GM12891 (cell line): ENCODE data around the gene PRSS23.

Experiments used
- DNase-seq: peaks from one replicate; pipeline ENCODE4 v3.0.0; 2011; ENCODE audit warnings: low spot score; ENCODE audit not compliant: insufficient read length
- FAIRE-seq: peaks from 2 replicates; lab custom pipeline; 2011; peaks lifted over from hg19 to GRCh38; lab: Jason Lieb, UNC
- PAX5 ChIP-seq: IDR thresholded peaks from 2 replicates; pipeline ENCODE4 v1.6.1; 2011; ENCODE audit warnings: low read length, moderate library complexity, mild to moderate bottlenecking; ENCODE audit not compliant: insufficient read depth, severe bottlenecking
- POLR2A ChIP-seq: IDR thresholded peaks from 2 replicates; pipeline ENCODE4 v1.6.1; 2011; ENCODE audit warnings: low read depth, low read length, control low read depth
- POLR2AphosphoS5 ChIP-seq: IDR thresholded peaks from 2 replicates; pipeline ENCODE4 v1.6.1; 2011; ENCODE audit warnings: low read depth, low read length, control low read depth
- POU2F2 ChIP-seq: IDR thresholded peaks from 2 replicates; pipeline ENCODE4 v1.6.1; 2011; ENCODE audit warnings: low read depth, mild to moderate bottlenecking, control low read depth, low read length, moderate library complexity
- SPI1 ChIP-seq: IDR thresholded peaks from 2 replicates; pipeline ENCODE4 v1.6.1; 2011; ENCODE audit warnings: low read depth, low read length, control low read depth
- TAF1 ChIP-seq: IDR thresholded peaks from 2 replicates; pipeline ENCODE4 v1.6.1; 2011; ENCODE audit warnings: low read depth, low read length, control low read depth

Gene PRSS23

DNA sequence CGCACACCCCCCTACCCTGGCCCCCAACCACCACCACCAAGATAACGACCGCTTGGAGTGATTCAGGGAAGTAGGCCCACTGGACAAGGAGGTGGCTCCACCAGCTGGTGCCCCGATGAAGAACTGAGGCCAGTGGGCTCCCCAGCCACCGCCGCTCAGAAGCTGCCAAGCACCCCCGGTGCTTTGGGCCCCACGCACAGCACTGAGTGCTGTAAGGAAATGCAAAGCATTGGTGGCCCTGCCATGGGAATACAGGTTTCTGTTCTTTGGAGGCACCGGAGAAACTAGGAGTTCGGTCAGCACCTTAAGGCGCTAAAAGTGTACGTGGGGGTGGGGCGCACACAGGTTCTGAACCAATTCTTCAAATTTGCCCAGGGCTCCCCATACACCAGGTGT, 664 bp upstream of the PRSS23 start:
- FAIRE-seq (no peak), DNase-seq (no peak)
- TF ChIP-seq POLR2AphosphoS5, result no peak
- no peak for TF ChIP-seq PAX5
- no peak for TF ChIP-seq TAF1
- TF ChIP-seq POU2F2, result no peak

DNA sequence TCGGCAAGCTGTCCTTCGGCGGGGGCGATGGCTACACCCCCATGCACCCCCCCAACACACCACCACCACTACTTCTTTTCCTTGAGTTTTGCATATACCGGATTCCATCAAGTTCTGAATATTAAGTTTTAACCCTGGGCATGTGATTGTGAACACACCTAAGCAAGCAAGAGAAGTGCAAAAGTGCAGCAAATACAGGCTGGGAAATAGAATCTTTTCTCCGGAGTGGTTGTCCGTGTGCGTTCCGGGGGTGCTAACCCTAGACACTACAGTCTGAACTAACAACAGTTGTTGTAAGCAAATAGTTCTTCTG, 574 bp downstream of the PRSS23 start:
- FAIRE-seq (no peak), DNase-seq (no peak)
- TF ChIP-seq PAX5, result no peak
- TF ChIP-seq POLR2AphosphoS5, result no peak
- TF ChIP-seq TAF1, result no peak
- TF ChIP-seq SPI1, result no peak
- TF ChIP-seq POU2F2, result no peak
- TF ChIP-seq POLR2A, result no peak

DNA sequence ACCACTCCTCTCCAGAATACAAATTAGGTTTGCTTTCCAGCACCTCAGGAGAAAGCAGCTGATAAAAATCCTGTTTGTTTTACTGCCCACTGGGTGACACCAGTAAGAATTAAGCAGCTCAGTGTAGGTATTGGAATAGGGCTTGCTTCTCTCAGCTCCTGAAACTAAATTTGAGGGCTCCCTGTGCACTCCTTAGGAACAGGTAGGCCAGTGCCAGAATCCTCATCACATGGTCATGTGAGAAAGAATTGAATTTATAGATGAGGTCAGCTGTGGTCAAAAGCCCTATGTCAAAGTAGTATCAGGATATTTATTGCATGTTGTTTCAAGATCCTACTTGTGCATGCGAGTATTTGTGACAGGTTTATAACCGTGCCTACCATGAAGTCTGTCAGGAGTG, 1.0 kb downstream of the PRSS23 start:
- TF ChIP-seq POLR2AphosphoS5, result no peak
- no peak for TF ChIP-seq POLR2A
- no peak for TF ChIP-seq PAX5
- TF ChIP-seq POU2F2, result no peak
- TF ChIP-seq TAF1, result no peak
- no peak for TF ChIP-seq SPI1
- DNase-seq (no peak), FAIRE-seq (no peak)

DNA sequence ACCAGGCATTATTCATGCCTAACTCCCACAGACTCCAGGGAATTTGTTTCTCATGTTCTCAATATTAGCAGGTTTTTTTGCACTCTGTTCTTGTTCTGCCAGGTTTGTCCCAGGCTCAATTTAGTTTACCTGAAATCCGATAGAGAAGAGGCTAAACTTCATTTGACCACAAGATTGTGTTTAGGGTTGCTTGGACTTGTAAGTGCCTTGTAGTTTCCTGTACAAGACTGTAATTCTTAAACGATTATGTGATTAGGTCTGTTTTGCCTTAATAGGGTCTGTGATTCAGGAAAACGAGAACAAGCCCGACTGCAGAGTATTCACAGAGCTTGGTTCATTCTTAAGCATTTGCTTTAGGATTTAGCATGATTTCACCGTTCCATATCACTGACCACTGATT, 1.8 kb downstream of the PRSS23 start:
- TF ChIP-seq PAX5 (no peak), POLR2A (no peak), TAF1 (no peak), POLR2AphosphoS5 (no peak), SPI1 (no peak), POU2F2 (no peak)
- FAIRE-seq, result no peak
- no peak for DNase-seq

DNA sequence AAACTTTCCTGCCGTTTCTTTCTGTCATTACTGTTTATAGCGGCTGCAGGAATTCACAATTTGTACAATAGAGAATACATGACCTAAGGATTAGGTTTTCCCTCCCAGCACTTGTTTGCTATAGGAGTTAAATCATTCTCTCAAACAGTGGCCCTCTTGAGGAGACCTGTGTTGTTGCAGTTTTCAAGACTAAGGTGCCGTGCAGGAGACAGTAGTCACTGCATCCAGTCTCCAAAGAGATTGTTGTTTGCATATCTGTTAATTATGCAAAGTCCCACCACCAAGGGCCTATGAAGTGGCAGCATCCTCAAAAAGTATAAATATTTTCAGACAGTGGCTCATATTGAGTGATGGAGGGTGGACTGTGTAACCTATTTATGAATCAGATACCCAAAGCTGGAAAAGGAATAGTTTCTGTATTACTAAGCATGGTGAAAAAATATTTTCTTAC, 2.3 kb downstream of the PRSS23 start:
- DNase-seq (no peak), FAIRE-seq (no peak)
- TF ChIP-seq POU2F2 (no peak), SPI1 (no peak), POLR2A (no peak), POLR2AphosphoS5 (no peak), TAF1 (no peak), PAX5 (no peak)

DNA sequence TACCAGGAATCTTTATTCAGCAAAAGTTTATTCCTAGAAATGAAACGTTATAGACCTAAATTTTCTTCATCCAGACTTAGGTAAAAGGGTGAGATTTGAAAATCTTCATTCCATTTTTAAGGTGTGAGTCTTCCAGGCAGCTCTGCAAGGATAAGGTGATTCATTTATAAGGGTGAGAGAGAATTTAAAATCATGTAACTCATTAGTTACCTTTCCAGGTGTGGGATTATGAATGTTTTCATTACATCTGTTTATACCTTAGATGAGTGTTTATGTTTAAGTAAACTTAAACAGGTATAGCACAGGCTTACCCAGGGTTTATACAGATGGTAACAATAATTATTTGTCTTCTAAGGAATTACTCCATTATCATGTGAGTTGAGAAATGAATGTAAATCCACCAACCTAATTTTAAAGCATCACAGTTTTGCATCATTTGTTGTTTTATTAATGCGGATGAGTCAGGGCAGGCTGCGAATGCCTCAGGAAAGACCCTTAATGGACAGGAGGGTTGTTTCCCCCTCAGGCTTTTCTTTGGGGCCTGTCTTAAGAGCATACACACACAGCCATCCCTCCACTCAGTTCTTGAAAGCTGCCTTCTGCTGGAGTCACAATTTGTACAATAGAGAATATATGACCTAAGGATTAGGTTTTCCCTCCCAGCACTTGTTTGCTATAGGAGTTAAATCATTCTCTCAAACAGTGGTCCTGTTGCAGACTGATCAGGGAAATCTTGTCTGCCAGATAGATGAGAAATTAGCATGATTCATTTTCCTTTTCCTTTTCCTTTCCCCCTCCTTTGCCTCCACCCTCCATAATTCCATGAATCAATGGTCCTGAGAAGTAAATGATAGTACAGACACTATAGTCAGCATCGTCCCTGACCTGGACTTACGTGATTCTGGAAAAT, 3.0 kb downstream of the PRSS23 start:
- TF ChIP-seq PAX5, result no peak
- TF ChIP-seq POLR2AphosphoS5, result no peak
- TF ChIP-seq POLR2A, result no peak

DNA sequence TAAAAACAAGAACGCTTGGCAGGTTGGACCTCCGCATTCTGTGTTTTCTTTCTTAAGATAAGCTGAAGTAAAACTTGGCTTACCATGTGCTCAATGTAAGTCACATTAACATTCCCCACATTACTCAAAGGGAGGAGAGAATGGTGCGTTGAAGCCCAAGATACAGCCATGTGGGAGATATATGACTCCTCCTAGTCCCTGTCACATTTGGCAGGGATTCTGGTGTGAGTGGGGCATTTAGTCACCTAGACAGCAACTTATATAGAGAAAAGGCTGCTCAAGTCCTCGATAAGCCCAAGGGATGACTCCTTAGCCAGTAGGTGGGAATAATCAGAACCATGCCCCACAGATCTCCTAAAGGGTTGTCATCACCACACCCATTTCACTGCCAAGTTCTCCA, 4.6 kb downstream of the PRSS23 start:
- TF ChIP-seq POU2F2, result no peak
- TF ChIP-seq TAF1, result no peak
- TF ChIP-seq PAX5, result no peak
- TF ChIP-seq POLR2A, result no peak
- TF ChIP-seq SPI1, result no peak
- no peak for TF ChIP-seq POLR2AphosphoS5
- FAIRE-seq (no peak), DNase-seq (no peak)

More for the DNA sequence above, 3.0 kb downstream of the PRSS23 start:
- FAIRE-seq (no peak), DNase-seq (no peak)

DNA sequence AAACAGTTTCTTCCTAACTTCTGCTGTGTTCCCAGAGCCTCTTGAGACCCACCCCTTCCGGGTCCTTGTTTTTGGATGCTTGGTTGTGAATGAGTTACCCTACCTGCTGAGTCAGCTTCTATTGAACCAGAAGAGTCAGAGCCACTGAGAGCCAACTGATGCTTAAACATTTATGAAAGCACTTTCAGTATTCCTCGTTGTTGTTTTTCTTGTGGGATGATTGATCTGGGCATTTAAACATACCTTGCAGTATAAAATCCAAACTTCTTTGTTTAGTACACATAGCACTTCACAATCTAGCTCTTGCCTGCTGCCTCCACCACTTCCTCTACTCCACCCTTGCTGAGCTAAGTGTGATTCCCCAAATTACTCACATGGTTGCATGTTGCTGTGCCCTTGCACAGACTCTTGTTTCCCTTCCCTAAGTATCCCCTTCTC, 5.5 kb downstream of the PRSS23 start:
- TF ChIP-seq SPI1, result peak; percentile 62
- TF ChIP-seq TAF1, result no peak
- DNase-seq (no peak), FAIRE-seq (no peak)

DNA sequence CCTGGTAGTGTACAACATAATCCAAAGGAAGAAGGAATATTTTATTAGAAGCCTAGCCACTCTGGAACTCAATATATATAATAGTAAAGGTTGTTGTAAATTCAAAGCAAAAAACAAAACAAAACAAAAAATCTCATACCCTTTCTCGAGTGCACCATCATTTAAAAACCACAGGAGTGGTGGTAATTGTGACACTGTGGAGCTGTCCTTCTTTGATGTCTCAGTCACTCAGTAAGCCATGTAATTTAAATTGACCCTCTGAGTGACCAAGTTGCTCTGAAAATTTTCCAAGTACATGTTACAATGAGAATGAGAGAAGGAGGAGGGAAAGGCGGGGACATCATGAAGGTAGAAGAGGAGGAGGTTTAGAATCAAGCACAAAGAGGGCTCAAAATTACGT, 6.6 kb downstream of the PRSS23 start:
- TF ChIP-seq TAF1 (no peak), PAX5 (no peak), SPI1 (no peak), POLR2A (no peak), POU2F2 (no peak), POLR2AphosphoS5 (no peak)
- FAIRE-seq (no peak), DNase-seq (no peak)

DNA sequence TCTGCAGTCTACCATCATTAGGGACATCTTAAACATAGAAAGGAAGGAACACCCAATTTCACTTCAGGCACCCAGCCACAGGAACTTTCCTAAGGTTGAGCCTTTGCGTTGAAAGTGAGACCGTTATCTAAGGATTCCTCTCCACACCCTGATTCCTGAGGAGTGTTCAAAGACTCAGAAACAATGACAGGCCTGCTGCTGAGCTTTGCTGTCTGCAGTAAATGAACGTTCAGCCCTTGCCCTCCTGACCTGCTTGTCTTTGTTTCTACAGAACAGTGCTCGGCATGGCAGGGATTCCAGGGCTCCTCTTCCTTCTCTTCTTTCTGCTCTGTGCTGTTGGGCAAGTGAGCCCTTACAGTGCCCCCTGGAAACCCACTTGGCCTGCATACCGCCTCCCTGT, 7.0 kb downstream of the PRSS23 start:
- no peak for FAIRE-seq
- TF ChIP-seq SPI1, result no peak
- TF ChIP-seq POLR2AphosphoS5, result no peak
- no peak for TF ChIP-seq POU2F2
- TF ChIP-seq POLR2A, result no peak
- no peak for TF ChIP-seq TAF1
- TF ChIP-seq PAX5, result no peak
- DNase-seq, result no peak
